ENCODE data around the gene MYLK3. TPM values are rescaled to one million over a fixed set of nuclear protein-coding genes. Genes with fewer than 3 reads are reported as not detected.

MYLK3 gene
- total and polyA plus RNA-seq, 9 donors = 6.9 to 17.4 (median 8.9) TPM

- Histone ChIP-seq H3K27ac (ENCODE audit: low read length) (no peak overlapping the region), H3K4me1 (ENCODE audit: control insufficient read depth, insufficient read depth, low read length) (no peaks in the 10 kb centered on the region), H3K9me3 (replicated peaks; ENCODE audit: control insufficient read depth, low read depth, low read length) (no peaks in the 10 kb centered on the region), H3K36me3 (ENCODE audit: control insufficient read depth, insufficient read depth, low read length) (no peaks in the 10 kb centered on the region), H3K4me3 (ENCODE audit: low read length) (no peak overlapping the region), H3K27me3 (ENCODE audit: control insufficient read depth, insufficient read depth, low read length) (no peaks in the 10 kb centered on the region)
- DNase-seq = no peak
- no CpG with 5 or more reads among the region's 7 CpGs for WGBS (ENCODE audit: insufficient coverage)
These were observed 33.1 kb downstream of the MYLK3 start for GRCh38 chr16:46714797-46715591.

- Histone ChIP-seq H3K9me3 (replicated peaks; ENCODE audit: control insufficient read depth, low read depth, low read length) (no peaks in the 10 kb centered on the region), H3K36me3 (ENCODE audit: control insufficient read depth, insufficient read depth, low read length) (no peaks in the 10 kb centered on the region), H3K4me3 (ENCODE audit: low read length) (no peak overlapping the region), H3K27ac (ENCODE audit: low read length) (no peak overlapping the region), H3K4me1 (ENCODE audit: control insufficient read depth, insufficient read depth, low read length) (no peaks in the 10 kb centered on the region), H3K27me3 (ENCODE audit: control insufficient read depth, insufficient read depth, low read length) (no peaks in the 10 kb centered on the region)
- no peak for DNase-seq
- WGBS (ENCODE audit: insufficient coverage) = 51% methylated on average over 3 of the region's 3 CpGs
These were observed 34.5 kb downstream of the MYLK3 start for GRCh38 chr16:46713634-46714033.

GRCh38 chr16:46712911-46713310, 35.2 kb downstream of the MYLK3 start:
- no peak for DNase-seq
- no peaks in the 10 kb centered on the region for H3K27me3 ChIP-seq (ENCODE audit: control insufficient read depth, insufficient read depth, low read length)
- no peak overlapping the region for H3K27ac ChIP-seq (ENCODE audit: low read length)
- H3K4me3 ChIP-seq (ENCODE audit: low read length) = no peak overlapping the region
- H3K9me3 ChIP-seq (replicated peaks; ENCODE audit: control insufficient read depth, low read depth, low read length) = no peaks in the 10 kb centered on the region
- no peaks in the 10 kb centered on the region for H3K4me1 ChIP-seq (ENCODE audit: control insufficient read depth, insufficient read depth, low read length)
- whole genome bisulfite sequencing (ENCODE audit: insufficient coverage) = no CpG with 5 or more reads among the region's 3 CpGs
- no peaks in the 10 kb centered on the region for H3K36me3 ChIP-seq (ENCODE audit: control insufficient read depth, insufficient read depth, low read length)

GRCh38 chr16:46711106-46712058, 36.8 kb downstream of the MYLK3 start:
- DNase-seq = no peak
- H3K27me3 ChIP-seq (ENCODE audit: control insufficient read depth, insufficient read depth, low read length) = no peaks in the 10 kb centered on the region
- no peaks in the 10 kb centered on the region for H3K36me3 ChIP-seq (ENCODE audit: control insufficient read depth, insufficient read depth, low read length)
- H3K27ac ChIP-seq (ENCODE audit: low read length) = no peak overlapping the region
- H3K4me3 ChIP-seq (ENCODE audit: low read length) = no peak overlapping the region
- H3K9me3 ChIP-seq (replicated peaks; ENCODE audit: control insufficient read depth, low read depth, low read length) = no peaks in the 10 kb centered on the region
- H3K4me1 ChIP-seq (ENCODE audit: control insufficient read depth, insufficient read depth, low read length) = no peaks in the 10 kb centered on the region
- 71% methylated on average over 6 of the region's 10 CpGs for WGBS (ENCODE audit: insufficient coverage)

GRCh38 chr16:46709469-46710005, 38.6 kb downstream of the MYLK3 start:
- no peak overlapping the region for H3K4me3 ChIP-seq (ENCODE audit: low read length)
- no peaks in the 10 kb centered on the region for H3K36me3 ChIP-seq (ENCODE audit: control insufficient read depth, insufficient read depth, low read length)
- H3K9me3 ChIP-seq (replicated peaks; ENCODE audit: control insufficient read depth, low read depth, low read length) = no peaks in the 10 kb centered on the region
- H3K27me3 ChIP-seq (ENCODE audit: control insufficient read depth, insufficient read depth, low read length) = no peaks in the 10 kb centered on the region
- no peak for DNase-seq
- no CpG with 5 or more reads among the region's 3 CpGs for WGBS (ENCODE audit: insufficient coverage)
- no peaks in the 10 kb centered on the region for H3K4me1 ChIP-seq (ENCODE audit: control insufficient read depth, insufficient read depth, low read length)
- no peak overlapping the region for H3K27ac ChIP-seq (ENCODE audit: low read length)

- Histone ChIP-seq H3K27ac (ENCODE audit: low read length) (no peak overlapping the region), H3K36me3 (ENCODE audit: control insufficient read depth, insufficient read depth, low read length) (no peaks in the 10 kb centered on the region), H3K9me3 (replicated peaks; ENCODE audit: control insufficient read depth, low read depth, low read length) (no peaks in the 10 kb centered on the region), H3K4me3 (ENCODE audit: low read length) (no peak overlapping the region), H3K4me1 (ENCODE audit: control insufficient read depth, insufficient read depth, low read length) (no peaks in the 10 kb centered on the region), H3K27me3 (ENCODE audit: control insufficient read depth, insufficient read depth, low read length) (no peaks in the 10 kb centered on the region)
- DNase-seq = no peak
- WGBS (ENCODE audit: insufficient coverage) = no CpG with 5 or more reads among the region's 1 CpG
These were observed 41.5 kb downstream of the MYLK3 start for GRCh38 chr16:46706642-46707041.

- Histone ChIP-seq H3K9me3 (replicated peaks; ENCODE audit: control insufficient read depth, low read depth, low read length) (no peaks in the 10 kb centered on the region), H3K27me3 (ENCODE audit: control insufficient read depth, insufficient read depth, low read length) (no peaks in the 10 kb centered on the region), H3K27ac (ENCODE audit: low read length) (no peak overlapping the region), H3K36me3 (ENCODE audit: control insufficient read depth, insufficient read depth, low read length) (no peaks in the 10 kb centered on the region), H3K4me3 (ENCODE audit: low read length) (no peak overlapping the region), H3K4me1 (ENCODE audit: control insufficient read depth, insufficient read depth, low read length) (no peaks in the 10 kb centered on the region)
- WGBS (ENCODE audit: insufficient coverage) = no CpG with 5 or more reads among the region's 2 CpGs
- DNase-seq = no peak
These were observed 46.1 kb downstream of the MYLK3 start for GRCh38 chr16:46702030-46702429.

- Histone ChIP-seq H3K36me3 (ENCODE audit: control insufficient read depth, insufficient read depth, low read length) (no peaks in the 10 kb centered on the region), H3K9me3 (replicated peaks; ENCODE audit: control insufficient read depth, low read depth, low read length) (no peaks in the 10 kb centered on the region), H3K4me1 (ENCODE audit: control insufficient read depth, insufficient read depth, low read length) (no peaks in the 10 kb centered on the region), H3K27me3 (ENCODE audit: control insufficient read depth, insufficient read depth, low read length) (no peaks in the 10 kb centered on the region), H3K27ac (ENCODE audit: low read length) (no peak overlapping the region), H3K4me3 (ENCODE audit: low read length) (no peak overlapping the region)
- WGBS (ENCODE audit: insufficient coverage) = no CpG with 5 or more reads among the region's 4 CpGs
- no peak for DNase-seq
These were observed 46.5 kb downstream of the MYLK3 start for GRCh38 chr16:46701615-46702014.

- Histone ChIP-seq H3K9me3 (replicated peaks; ENCODE audit: control insufficient read depth, low read depth, low read length) (no peaks in the 10 kb centered on the region), H3K4me3 (ENCODE audit: low read length) (no peak overlapping the region), H3K27me3 (ENCODE audit: control insufficient read depth, insufficient read depth, low read length) (no peaks in the 10 kb centered on the region), H3K27ac (ENCODE audit: low read length) (no peak overlapping the region), H3K36me3 (ENCODE audit: control insufficient read depth, insufficient read depth, low read length) (peaks cover 2% of the 10 kb centered on the region), H3K4me1 (ENCODE audit: control insufficient read depth, insufficient read depth, low read length) (no peaks in the 10 kb centered on the region)
- no CpG with 5 or more reads among the region's 3 CpGs for WGBS (ENCODE audit: insufficient coverage)
- no peak for DNase-seq
These were observed 48.1 kb downstream of the MYLK3 start for GRCh38 chr16:46700048-46700447.

GRCh38 chr16:46696957-46697356, 51.2 kb downstream of the MYLK3 start:
- H3K9me3 ChIP-seq (replicated peaks; ENCODE audit: control insufficient read depth, low read depth, low read length) = no peaks in the 10 kb centered on the region
- no peak overlapping the region for H3K4me3 ChIP-seq (ENCODE audit: low read length)
- 40% methylated on average over 1 of the region's 3 CpGs for WGBS (ENCODE audit: insufficient coverage)
- H3K36me3 ChIP-seq (ENCODE audit: control insufficient read depth, insufficient read depth, low read length) = peaks cover 2% of the 10 kb centered on the region
- no peaks in the 10 kb centered on the region for H3K27me3 ChIP-seq (ENCODE audit: control insufficient read depth, insufficient read depth, low read length)
- DNase-seq = no peak
- H3K27ac ChIP-seq (ENCODE audit: low read length) = no peak overlapping the region
- H3K4me1 ChIP-seq (ENCODE audit: control insufficient read depth, insufficient read depth, low read length) = no peaks in the 10 kb centered on the region
